Daoy (cell line): ENCODE results near the gene EMX2. TPM values are rescaled to one million over a fixed set of nuclear protein-coding genes. Genes with fewer than 3 reads are reported as not detected.
"Not testable (repeated sequence)": the region's sequence is repeated elsewhere in the genome, so short reads cannot be mapped to it uniquely, and the experiment has no call there.

Source experiments
- DNase-seq: peaks from one replicate; pipeline ENCODE4 v3.0.0-alpha.2; 2015; ENCODE audit warnings: low read depth
- total RNA-seq: library from RNA; depleted of rRNA; stranded (reverse); fragments of >200 nt; shearing (Covaris generic); gene quantifications from 2 replicates; pipeline ENCODE4 v1.2.3, GENCODE V29; 2014

EMX2 gene
- total RNA-seq, 1 experiment from 2014 or later = 0.57 TPM

- no peak for DNase-seq
Measured at GRCh38 chr10:117560942-117561341, 18.4 kb downstream of the EMX2 start.

GRCh38 chr10:117562220-117562619 is 19.7 kb downstream of the EMX2 start:
- no peak for DNase-seq

- DNase-seq = no peak
Measured at GRCh38 chr10:117562896-117563737, 20.6 kb downstream of the EMX2 start.

- DNase-seq = no peak
Measured at GRCh38 chr10:117563780-117564179, 21.2 kb downstream of the EMX2 start.

- no peak for DNase-seq
Measured at GRCh38 chr10:117565068-117565467, 22.5 kb downstream of the EMX2 start.

GRCh38 chr10:117568334-117568733 is 25.8 kb downstream of the EMX2 start:
- no peak for DNase-seq

- DNase-seq = no peak
Measured at GRCh38 chr10:117569610-117570390, 27.3 kb downstream of the EMX2 start.

- no peak for DNase-seq
Measured at GRCh38 chr10:117570880-117571279, 28.3 kb downstream of the EMX2 start.

GRCh38 chr10:117574498-117575146 is 32.1 kb downstream of the EMX2 start:
- DNase-seq = no peak

- no peak for DNase-seq
Measured at GRCh38 chr10:117578490-117578889, 35.9 kb downstream of the EMX2 start.

GRCh38 chr10:117578999-117579590 is 36.5 kb downstream of the EMX2 start:
- no peak for DNase-seq

GRCh38 chr10:117581961-117582360 is 39.4 kb downstream of the EMX2 start:
- no peak for DNase-seq

- not testable (repeated sequence) for DNase-seq
Measured at GRCh38 chr10:117584831-117585230, 42.3 kb downstream of the EMX2 start.

- DNase-seq = no peak
Measured at GRCh38 chr10:117587036-117587435, 44.5 kb downstream of the EMX2 start.

- peak; percentile 4 for DNase-seq
Measured at GRCh38 chr10:117590101-117590875, 47.7 kb downstream of the EMX2 start.

GRCh38 chr10:117591043-117591442 is 48.5 kb downstream of the EMX2 start:
- no peak for DNase-seq

GRCh38 chr10:117594722-117595121 is 52.2 kb downstream of the EMX2 start:
- peak; percentile 7 for DNase-seq

- no peak for DNase-seq
Measured at GRCh38 chr10:117596706-117597105, 54.2 kb downstream of the EMX2 start.

- peak; percentile 7 for DNase-seq
Measured at GRCh38 chr10:117597216-117597615, 54.7 kb downstream of the EMX2 start.
